Measurements from ENCODE around the gene GRB10.

The GRB10 gene

GRCh38 chr7:50656141-50656895 is 126.4 kb downstream of the GRB10 start:
- no peak for DNase-seq (ENCODE audit: low read depth, low spot score)

GRCh38 chr7:50655490-50655889 is 127.2 kb downstream of the GRB10 start:
- no peak for DNase-seq (ENCODE audit: low read depth, low spot score)

GRCh38 chr7:50655020-50655419 is 127.7 kb downstream of the GRB10 start:
- DNase-seq (ENCODE audit: low read depth, low spot score): no peak

GRCh38 chr7:50653981-50654425 is 128.7 kb downstream of the GRB10 start:
- no peak for DNase-seq (ENCODE audit: low read depth, low spot score)

- DNase-seq (ENCODE audit: low read depth, low spot score): no peak
Observed at GRCh38 chr7:50653126-50653864, 129.4 kb downstream of the GRB10 start.

- DNase-seq (ENCODE audit: low read depth, low spot score): no peak
Observed at GRCh38 chr7:50652400-50653125, 130.1 kb downstream of the GRB10 start.

GRCh38 chr7:50651271-50651989 is 131.3 kb downstream of the GRB10 start:
- no peak for DNase-seq (ENCODE audit: low read depth, low spot score)

GRCh38 chr7:50650057-50650664 is 132.5 kb downstream of the GRB10 start:
- no peak for DNase-seq (ENCODE audit: low read depth, low spot score)

GRCh38 chr7:50649259-50649885 is 133.3 kb downstream of the GRB10 start:
- no peak for DNase-seq (ENCODE audit: low read depth, low spot score)

GRCh38 chr7:50648570-50649169 is 134.0 kb downstream of the GRB10 start:
- DNase-seq (ENCODE audit: low read depth, low spot score): no peak

GRCh38 chr7:50648076-50648475 is 134.6 kb downstream of the GRB10 start:
- DNase-seq (ENCODE audit: low read depth, low spot score): no peak

- DNase-seq (ENCODE audit: low read depth, low spot score): no peak
Observed at GRCh38 chr7:50647286-50647980, 135.3 kb downstream of the GRB10 start.

- DNase-seq (ENCODE audit: low read depth, low spot score): no peak
Observed at GRCh38 chr7:50646069-50646468, 136.6 kb downstream of the GRB10 start.

GRCh38 chr7:50645186-50645585 is 137.5 kb downstream of the GRB10 start:
- DNase-seq (ENCODE audit: low read depth, low spot score): no peak

GRCh38 chr7:50644586-50644985 is 138.1 kb downstream of the GRB10 start:
- no peak for DNase-seq (ENCODE audit: low read depth, low spot score)

GRCh38 chr7:50644114-50644513 is 138.6 kb downstream of the GRB10 start:
- no peak for DNase-seq (ENCODE audit: low read depth, low spot score)

GRCh38 chr7:50641442-50642405 is 141.0 kb downstream of the GRB10 start:
- DNase-seq (ENCODE audit: low read depth, low spot score): no peak

GRCh38 chr7:50640779-50641178 is 141.9 kb downstream of the GRB10 start:
- DNase-seq (ENCODE audit: low read depth, low spot score): no peak

GRCh38 chr7:50640256-50640655 is 142.4 kb downstream of the GRB10 start:
- no peak for DNase-seq (ENCODE audit: low read depth, low spot score)
